Kidney (tissue), 14 donors: ENCODE results near the gene CRACDL. TPM values are rescaled to one million over a fixed set of nuclear protein-coding genes. Genes with fewer than 3 reads are reported as not detected.

Experiments used
- DNase-seq, 5 donors: peaks; one replicate each; pipeline ENCODE4 v3.0.0-alpha.2; 2013 to 2020
- FAIRE-seq: peaks from 2 replicates; lab custom pipeline; 2012; peaks lifted over from hg19 to GRCh38; lab: Jason Lieb, UNC
- H3K27ac ChIP-seq, 2 donors: one replicate each; pipeline ENCODE4 v1.7.0; 2013; ENCODE audit warnings: low read depth in 2 of 2, low read length in 2 of 2, inconsistent platforms in 1 of 2
- H3K27me3 ChIP-seq: one replicate; pipeline ENCODE4 v1.7.1; 2013; ENCODE audit warnings: low read length, inconsistent platforms; ENCODE audit not compliant: control insufficient read depth, insufficient read depth
- H3K36me3 ChIP-seq, 3 donors: one replicate each; pipeline versions ENCODE4 v1.7.0 to v1.7.1; 2013; ENCODE audit warnings: low read length in 3 of 3, control low read depth in 1 of 3, inconsistent platforms in 1 of 3; ENCODE audit not compliant: insufficient read depth in 3 of 3, control insufficient read depth in 2 of 3
- H3K4me1 ChIP-seq, 3 donors: one replicate each; pipeline versions ENCODE4 v1.7.0 to v1.7.1; 2013; ENCODE audit warnings: low read length in 3 of 3, inconsistent platforms in 1 of 3, low read depth in 1 of 3; ENCODE audit not compliant: control insufficient read depth in 2 of 3, insufficient read depth in 2 of 3
- H3K4me3 ChIP-seq, 3 donors: one replicate each; pipeline versions ENCODE4 v1.7.0 to v1.8.1; 2013; ENCODE audit warnings: low read length in 3 of 3, control low read depth in 1 of 3, inconsistent platforms in 1 of 3
- H3K9ac ChIP-seq, 3 donors: one replicate each; pipeline versions ENCODE4 v1.7.0 to v1.7.1; 2013; ENCODE audit warnings: low read length in 3 of 3, control low read depth in 1 of 3, inconsistent platforms in 1 of 3
- H3K9me3 ChIP-seq, 3 donors: one replicate each; pipeline versions ENCODE4 v1.7.0 to v1.7.1; 2013; ENCODE audit warnings: low read length in 3 of 3, control low read depth in 1 of 3, inconsistent platforms in 1 of 3; ENCODE audit not compliant: control insufficient read depth in 2 of 3, insufficient read depth in 1 of 3
- CTCF ChIP-seq: IDR thresholded peaks from 3 replicates; pipeline ENCODE4 v1.5.1; 2012; ENCODE audit warnings: mild to moderate bottlenecking, moderate library complexity, borderline replicate concordance; ENCODE audit not compliant: insufficient read depth; ENCODE audit errors: extremely low read depth
- intact Hi-C: fragments of 100-400 bp; cut with DNase I; formaldehyde crosslinking; loops from one replicate; pipeline ENCODE4 v1.11.1; 2022
- polyA plus RNA-seq: library from polyadenylated mRNA; stranded (reverse); fragments of 350-450 nt; fragmentation: Illumina TruSeq; extraction: RNeasy Lipid Tissue Mini Kit (QIAGEN cat#74804); gene quantifications from one replicate; pipeline ENCODE4 v1.2.3, GENCODE V29; 2014; ENCODE audit warnings: low read depth, low replicate concordance; ENCODE audit not compliant: insufficient read depth
- total RNA-seq: library from RNA; stranded (reverse); fragmentation: NEBNext Ultra II Directional; extraction: Animal tissue kit (Norgen Biotek cat#: 25700); gene quantifications from one replicate; pipeline ENCODE4 v1.2.1, GENCODE V29; 2021
- donor health status: control.
- donor health status: control.
- donor health status: control.
- donor health status: control.
- donor health status: control.
- donor health status: DM: yes; HTN: yes; CAD: no.
- donor health status: Normal renal cell carcinoma (clear cell type).

CRACDL gene
- total and polyA plus RNA-seq, 2 donors from 2014 or later = 4.3 to 14.8 TPM

- intact Hi-C loops = no loop called here
- H3K9ac ChIP-seq = no peak overlapping the region
- H3K9me3 ChIP-seq = no peaks in the 10 kb centered on the region
- H3K4me1 ChIP-seq = peaks cover 0 to 5% (median 0%) of the 10 kb centered on the region in 3 donors
- H3K27ac ChIP-seq = no peak overlapping the region
- no peak for TF ChIP-seq CTCF
- FAIRE-seq = no peak
- no peak for DNase-seq
- H3K4me3 ChIP-seq = no peak overlapping the region
- peaks cover 3% of the 10 kb centered on the region for H3K27me3 ChIP-seq
- H3K36me3 ChIP-seq = no peaks in the 10 kb centered on the region
Measured at GRCh38 chr2:98932778-98933343, 3.2 kb downstream of the CRACDL start.

GRCh38 chr2:98932164-98932563 lies 3.9 kb downstream of the CRACDL start:
- Histone ChIP-seq H3K36me3 (no peaks in the 10 kb centered on the region), H3K9me3 (no peaks in the 10 kb centered on the region), H3K4me3 (no peak overlapping the region), H3K4me1 (peaks cover 0 to 5% (median 0%) of the 10 kb centered on the region in 3 donors), H3K9ac (no peak overlapping the region), H3K27ac (no peak overlapping the region), H3K27me3 (peaks cover 3% of the 10 kb centered on the region)
- DNase-seq (no peak), FAIRE-seq (no peak)
- intact Hi-C loops = no loop called here
- no peak for TF ChIP-seq CTCF

GRCh38 chr2:98931596-98931995 lies 4.4 kb downstream of the CRACDL start:
- H3K4me3 ChIP-seq = no peak overlapping the region
- H3K36me3 ChIP-seq = no peaks in the 10 kb centered on the region
- H3K27ac ChIP-seq = no peak overlapping the region
- DNase-seq (no peak), FAIRE-seq (no peak)
- peaks cover 0 to 5% (median 0%) of the 10 kb centered on the region in 3 donors for H3K4me1 ChIP-seq
- H3K27me3 ChIP-seq = peaks cover 3% of the 10 kb centered on the region
- TF ChIP-seq CTCF = no peak
- H3K9ac ChIP-seq = no peak overlapping the region
- no peaks in the 10 kb centered on the region for H3K9me3 ChIP-seq
- intact Hi-C loops = no loop called here

GRCh38 chr2:98929920-98930319 lies 6.1 kb downstream of the CRACDL start:
- DNase-seq (no peak), FAIRE-seq (no peak)
- Histone ChIP-seq H3K9ac (no peak overlapping the region), H3K27ac (no peak overlapping the region), H3K9me3 (no peaks in the 10 kb centered on the region), H3K4me1 (no peaks in the 10 kb centered on the region), H3K4me3 (no peak overlapping the region), H3K36me3 (no peaks in the 10 kb centered on the region), H3K27me3 (no peaks in the 10 kb centered on the region)
- intact Hi-C loops = no loop called here
- no peak for TF ChIP-seq CTCF
